OCI-LY3 (cell line): ENCODE measurements around the gene CELF4.
A peak's percentile ranks its signal among the peaks of the same experiment; 100 is the strongest.

Experiments
- H2AFZ ChIP-seq: fragments of 200-600, 300-600 bp; shearing (Covaris generic); 2 replicates; pipeline ENCODE4 v1.6.0; 2014; ENCODE audit warnings: antibody characterized with exemption, low read depth, low read length
- H3K27ac ChIP-seq: fragments of 200-600, 300-600 bp; sonication (generic); 2 replicates; pipeline ENCODE4 v1.5.1; 2014; ENCODE audit warnings: mild to moderate bottlenecking, low read length, moderate library complexity, mixed read lengths
- H3K27me3 ChIP-seq: fragments of 200-600, 300-600 bp; sonication (generic); 2 replicates; pipeline ENCODE4 v1.6.1; 2014; ENCODE audit warnings: low read depth, low read length, mixed read lengths
- H3K36me3 ChIP-seq: fragments of 200-600, 300-600 bp; sonication (generic); replicated peaks from 2 replicates; pipeline ENCODE3; 2014; ENCODE audit warnings: low read depth, low read length, mixed read lengths
- H3K4me1 ChIP-seq: fragments of 300-600, 200-600 bp; sonication (generic); 2 replicates; pipeline ENCODE4 v1.6.1; 2014; ENCODE audit warnings: low read length, mixed read lengths
- H3K4me2 ChIP-seq: fragments of 200-600, 300-600 bp; sonication (generic); 2 replicates; pipeline ENCODE4 v1.6.1; 2014; ENCODE audit warnings: low read length, mixed read lengths
- H3K4me3 ChIP-seq: fragments of 300-600, 200-600 bp; sonication (generic); 2 replicates; pipeline ENCODE4 v1.5.1; 2014; ENCODE audit warnings: antibody characterized with exemption, mild to moderate bottlenecking, low read length, moderate library complexity
- H3K79me2 ChIP-seq: fragments of 300-600, 200-600 bp; shearing (Covaris generic); 2 replicates; pipeline ENCODE4 v1.6.1; 2014; ENCODE audit warnings: mild to moderate bottlenecking, low read length, mixed read lengths
- H3K9ac ChIP-seq: fragments of 300-600, 200-600 bp; shearing (Covaris generic); 2 replicates; pipeline ENCODE4 v1.6.0; 2014; ENCODE audit warnings: mild to moderate bottlenecking, low read length, moderate library complexity
- H3K9me3 ChIP-seq: fragments of 200-600, 300-600 bp; shearing (Covaris generic); 2 replicates; pipeline ENCODE4 v1.6.1; 2014; ENCODE audit warnings: low read length, mixed read lengths; ENCODE audit not compliant: insufficient read depth
- H4K20me1 ChIP-seq: fragments of 200-600, 300-600 bp; sonication (generic); 2 replicates; pipeline ENCODE4 v1.6.1; 2016; ENCODE audit warnings: low read length, mixed read lengths; ENCODE audit not compliant: insufficient read depth
- CTCF ChIP-seq: fragments of 200-600, 300-600 bp; sonication (generic); IDR thresholded peaks from 2 replicates; pipeline ENCODE4 v1.5.1; 2014; ENCODE audit warnings: antibody characterized with exemption, low read length, low read depth
- EZH2phosphoT487 ChIP-seq: fragments of 200-600 bp; shearing (Covaris generic); IDR thresholded peaks from 2 replicates; pipeline ENCODE4 v1.6.1; 2018; ENCODE audit warnings: antibody characterized with exemption, mixed run types, low read depth

Gene CELF4

GRCh38 chr18:37578182-37578678, 12.6 kb upstream of the CELF4 start:
- H3K27ac ChIP-seq = no peak overlapping the region
- H3K4me3 ChIP-seq = 0 out of 2 replicates have a peak overlapping the region, but pooled peaks have one; percentile 9
- H4K20me1 ChIP-seq = no peaks in the 10 kb centered on the region
- no peaks in the 10 kb centered on the region for H3K79me2 ChIP-seq
- H3K27me3 ChIP-seq = no peaks in the 10 kb centered on the region
- TF ChIP-seq EZH2phosphoT487 (no peak), CTCF (no peak)
- H3K4me2 ChIP-seq = 0 out of 2 replicates have a peak overlapping the region, but pooled peaks have one; percentile 45
- peak overlapping the region; percentile 76; the same call in 1 of the 2 replicates for H2AFZ ChIP-seq
- peaks cover 10% of the 10 kb centered on the region for H3K4me1 ChIP-seq
- H3K9ac ChIP-seq = no peak overlapping the region
- no peaks in the 10 kb centered on the region for H3K36me3 ChIP-seq
- no peaks in the 10 kb centered on the region for H3K9me3 ChIP-seq

DNA sequence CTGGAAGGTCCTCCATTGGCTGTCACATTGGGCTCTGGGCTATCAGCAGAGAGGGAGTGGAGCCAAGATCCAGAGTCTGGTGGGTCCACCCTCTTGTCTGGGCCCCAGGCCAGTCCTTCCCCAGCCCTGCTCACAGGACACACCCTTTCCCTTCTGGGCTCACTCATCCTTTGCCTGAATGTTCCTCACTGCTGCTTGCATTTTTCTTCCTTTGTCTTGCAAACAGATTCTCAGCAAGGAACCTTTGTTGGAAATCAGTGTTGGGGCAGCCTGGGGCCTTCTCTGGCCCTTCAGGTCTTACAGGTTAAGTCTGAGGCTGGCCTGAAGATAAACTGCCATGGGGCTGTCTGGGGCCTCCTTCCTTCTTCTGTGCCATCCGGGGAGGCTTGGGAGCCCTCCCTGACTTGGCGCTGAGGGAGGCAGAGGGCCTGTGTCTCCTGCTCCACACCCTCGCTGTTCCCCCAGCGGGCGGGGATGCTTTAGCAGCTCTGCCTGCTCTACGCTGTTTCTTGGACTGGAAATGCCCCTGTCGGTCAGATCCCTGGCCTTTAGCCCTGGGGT, 11.5 kb upstream of the CELF4 start:
- Histone ChIP-seq H3K4me1 (peaks cover 10% of the 10 kb centered on the region), H2AFZ (no peak overlapping the region), H3K36me3 (no peaks in the 10 kb centered on the region), H3K27me3 (no peaks in the 10 kb centered on the region), H3K79me2 (no peaks in the 10 kb centered on the region), H3K4me2 (no peak overlapping the region), H3K4me3 (no peak overlapping the region), H3K9me3 (no peaks in the 10 kb centered on the region), H3K9ac (no peak overlapping the region), H3K27ac (no peak overlapping the region), H4K20me1 (no peaks in the 10 kb centered on the region)
- TF ChIP-seq EZH2phosphoT487 = no peak
- no peak for TF ChIP-seq CTCF

DNA sequence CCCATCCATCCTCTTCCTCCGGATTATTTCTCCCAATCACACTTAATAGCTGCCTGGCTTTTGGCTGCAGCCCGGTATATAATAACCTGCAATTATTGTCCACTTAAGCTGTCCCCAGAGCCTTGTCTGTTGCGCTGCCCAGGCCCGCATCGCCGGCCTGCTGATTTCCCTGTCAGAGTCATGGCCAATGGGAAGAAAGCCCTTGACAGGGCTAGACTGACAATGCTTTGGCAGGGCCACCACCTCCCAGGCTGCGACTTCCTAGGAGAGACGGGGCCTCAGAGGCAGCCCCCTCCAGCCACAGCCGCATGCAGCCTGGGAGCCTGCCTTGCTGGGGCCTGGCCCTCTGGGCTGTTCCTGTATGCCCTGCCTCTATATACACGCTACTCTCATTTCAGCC, 10.0 kb upstream of the CELF4 start:
- Histone ChIP-seq H3K9ac (no peak overlapping the region), H3K79me2 (no peaks in the 10 kb centered on the region), H3K4me2 (no peak overlapping the region), H3K9me3 (no peaks in the 10 kb centered on the region), H3K27me3 (no peaks in the 10 kb centered on the region), H4K20me1 (no peaks in the 10 kb centered on the region), H3K4me1 (peaks cover 10% of the 10 kb centered on the region), H3K36me3 (no peaks in the 10 kb centered on the region), H3K27ac (no peak overlapping the region), H2AFZ (no peak overlapping the region), H3K4me3 (no peak overlapping the region)
- no peak for TF ChIP-seq CTCF
- TF ChIP-seq EZH2phosphoT487 = no peak

DNA sequence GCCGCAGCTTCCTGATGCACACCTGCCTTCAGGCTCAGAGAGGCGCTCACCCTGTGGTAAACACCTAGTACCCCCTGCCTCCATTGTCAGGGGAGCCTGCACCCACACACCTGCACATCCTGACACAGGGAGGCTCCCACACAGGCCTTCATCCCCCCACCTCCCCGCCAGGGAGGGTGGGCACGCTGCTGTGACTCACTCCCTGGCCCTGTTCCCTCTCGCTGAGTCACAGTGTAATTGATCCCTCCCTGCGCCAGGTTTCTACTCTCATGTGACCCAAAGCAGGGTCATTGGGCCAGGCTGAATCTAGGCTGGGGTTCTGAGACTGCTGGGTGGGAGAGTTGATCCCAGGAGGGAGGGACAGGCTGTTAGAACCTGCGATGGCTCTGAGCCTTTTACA, 8.5 kb upstream of the CELF4 start:
- H3K36me3 ChIP-seq = no peaks in the 10 kb centered on the region
- H4K20me1 ChIP-seq = no peaks in the 10 kb centered on the region
- H3K27ac ChIP-seq = no peak overlapping the region
- H3K4me3 ChIP-seq = no peak overlapping the region
- no peak overlapping the region for H3K4me2 ChIP-seq
- H3K27me3 ChIP-seq = no peaks in the 10 kb centered on the region
- peaks cover 8% of the 10 kb centered on the region for H3K4me1 ChIP-seq
- no peak overlapping the region for H2AFZ ChIP-seq
- no peak overlapping the region for H3K9ac ChIP-seq
- H3K79me2 ChIP-seq = no peaks in the 10 kb centered on the region
- no peaks in the 10 kb centered on the region for H3K9me3 ChIP-seq
- no peak for TF ChIP-seq CTCF
- no peak for TF ChIP-seq EZH2phosphoT487
